IPS-NIHi7 (cell line): ENCODE data around the gene PRR14L.

ENCODE experiments used
- DNase-seq: peaks from one replicate; pipeline ENCODE4 v3.0.0; 2012; ENCODE audit warnings: mixed read lengths; ENCODE audit errors: extremely low spot score

PRR14L gene

DNA sequence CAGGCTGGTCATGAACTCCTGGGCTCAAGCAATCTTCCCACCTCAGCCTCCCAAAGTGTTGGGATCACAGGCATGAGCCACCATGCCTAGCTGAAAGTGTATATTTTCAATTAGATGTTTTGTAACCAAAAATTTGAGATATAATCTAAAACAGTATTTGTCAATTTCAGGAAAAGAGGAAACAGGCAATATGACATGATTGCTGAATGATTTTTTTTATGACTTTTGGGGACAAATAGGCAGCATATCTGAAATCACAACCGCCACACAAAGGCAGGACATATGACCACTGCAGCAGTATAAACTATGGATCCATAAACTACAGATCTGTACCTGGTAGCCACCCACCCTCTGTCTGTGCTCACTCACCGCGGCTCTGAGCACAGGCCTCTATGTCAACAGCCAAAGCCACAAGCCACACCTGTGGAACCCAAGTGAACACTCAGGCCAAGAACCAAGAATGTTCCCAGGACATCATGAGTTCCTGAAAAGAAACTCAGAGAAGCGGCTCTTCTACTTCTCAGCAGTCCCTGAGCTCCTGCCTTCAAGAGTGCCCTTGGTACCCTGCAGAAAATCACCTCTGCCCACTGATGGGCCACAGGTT, 110.4 kb downstream of the PRR14L start:
- no peak for DNase-seq

DNA sequence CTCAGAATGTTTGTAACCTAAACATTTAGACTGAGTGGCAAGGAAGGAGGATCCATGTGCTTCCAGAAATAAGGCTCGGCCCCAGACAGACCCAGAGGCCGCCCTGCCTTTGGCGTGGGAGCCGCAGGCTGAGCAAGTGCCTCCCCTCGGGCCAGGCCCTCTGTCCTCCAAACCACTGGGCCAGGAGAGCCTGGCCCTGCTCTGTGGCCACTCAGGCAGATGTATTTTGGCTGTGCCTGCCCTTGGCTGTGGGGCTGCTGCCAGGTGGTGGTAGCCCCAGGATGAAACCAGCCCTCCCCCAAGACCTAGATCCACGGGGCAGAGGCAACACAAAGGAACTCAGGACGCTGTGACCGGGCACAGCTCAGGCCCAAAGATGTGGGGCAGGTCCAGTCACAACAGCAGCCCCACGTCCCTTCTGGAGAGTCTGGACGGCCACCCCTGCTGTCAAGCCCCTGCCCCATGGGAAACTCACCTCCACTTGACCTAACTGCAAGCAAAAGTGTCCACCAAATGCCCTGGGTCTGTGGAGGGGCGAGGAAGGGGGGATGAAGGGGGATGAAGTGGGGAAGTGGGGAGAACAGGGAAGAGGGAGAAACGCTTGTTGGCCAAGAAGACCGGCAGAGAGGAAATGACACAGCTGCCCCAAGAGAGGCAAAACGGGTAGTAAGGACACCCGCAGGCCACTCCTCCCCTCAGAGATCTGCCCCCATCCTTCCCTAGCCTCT, 111.9 kb downstream of the PRR14L start:
- DNase-seq = no peak

DNA sequence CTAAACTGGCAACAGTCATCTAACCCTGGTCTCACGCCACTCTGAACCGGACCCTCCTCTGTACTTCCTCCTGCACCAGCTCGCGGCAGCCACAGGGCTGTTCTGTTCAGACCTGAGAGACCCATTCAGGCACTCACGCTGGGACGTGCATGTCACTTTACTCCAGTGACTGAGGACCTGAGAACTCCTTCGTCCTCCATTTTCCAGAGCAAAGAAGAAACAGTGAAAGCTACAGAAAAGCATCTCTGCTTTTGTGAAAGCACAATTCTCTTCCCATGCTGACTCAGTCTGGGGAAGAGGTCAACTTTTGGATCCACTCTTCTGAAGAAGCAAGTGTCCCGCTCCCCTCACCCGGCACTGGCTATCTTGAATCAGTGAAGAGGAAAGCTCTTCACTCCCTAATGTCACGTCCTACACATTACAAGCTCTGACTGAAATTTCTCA, 112.5 kb downstream of the PRR14L start:
- no peak for DNase-seq

DNA sequence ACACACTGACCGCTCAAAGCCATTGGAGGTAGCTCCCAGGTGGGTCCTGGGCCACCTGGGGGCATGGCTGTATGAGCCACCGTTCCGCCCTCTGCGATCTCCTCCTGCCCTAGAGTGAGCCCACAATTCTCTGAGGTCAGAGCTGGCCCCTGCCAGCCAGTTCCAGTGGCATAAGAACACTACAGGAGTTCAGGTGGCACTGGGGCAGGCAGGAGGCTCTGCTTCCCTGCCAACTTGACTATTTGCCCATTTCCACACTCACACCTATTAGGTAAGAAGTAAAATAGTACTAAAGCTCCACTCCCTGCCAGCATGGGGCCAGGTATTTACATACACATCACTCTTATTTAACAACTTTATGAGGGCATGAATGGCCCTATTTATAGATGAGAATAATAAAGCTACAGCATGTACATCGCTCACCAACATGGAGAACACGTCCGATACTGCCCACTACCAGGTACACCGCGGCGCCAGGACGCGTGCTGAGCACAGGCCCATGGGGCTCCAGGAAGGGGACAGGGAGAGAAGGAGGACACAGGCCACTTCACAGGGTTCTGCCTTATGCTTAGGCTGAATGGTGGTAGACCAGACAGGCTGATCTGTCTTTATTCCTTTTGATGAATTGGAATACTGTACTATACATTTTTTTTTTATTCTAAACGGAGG, 114.2 kb downstream of the PRR14L start:
- DNase-seq = no peak

GRCh38 chr22:31631436-31631835, 118.5 kb downstream of the PRR14L start:
- no peak for DNase-seq
